GM18909 (cell line): ENCODE data around the gene NDUFA13.

Experiments used
- ATAC-seq: cut with Tn5 transposase; IDR thresholded peaks from one replicate; pipeline ENCODE4 v1.9.1; 2021; ENCODE audit warnings: mild to moderate bottlenecking; ENCODE audit not compliant: unreplicated experiment, poor library complexity

NDUFA13 gene

DNA sequence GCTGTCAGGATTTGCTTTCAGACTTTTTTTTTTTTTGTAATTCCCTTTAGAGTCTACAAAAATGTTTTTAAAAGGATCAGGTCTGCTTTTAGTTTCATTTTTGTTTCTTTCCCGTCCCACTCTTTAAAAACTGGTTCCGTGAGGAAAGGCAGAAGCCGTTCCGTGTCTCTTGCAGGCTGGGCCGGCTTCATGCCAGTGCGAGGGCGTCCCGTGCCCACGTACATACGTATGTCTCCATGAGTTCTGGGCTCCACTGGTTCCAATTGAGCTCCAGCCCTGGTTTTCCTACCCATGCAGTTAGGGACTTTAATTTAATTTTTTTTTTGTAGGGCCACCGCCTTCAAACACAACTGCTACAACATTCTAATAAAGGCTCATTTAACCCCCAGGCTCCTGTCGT is 9.4 kb upstream of the NDUFA13 start:
- no peak for ATAC-seq

DNA sequence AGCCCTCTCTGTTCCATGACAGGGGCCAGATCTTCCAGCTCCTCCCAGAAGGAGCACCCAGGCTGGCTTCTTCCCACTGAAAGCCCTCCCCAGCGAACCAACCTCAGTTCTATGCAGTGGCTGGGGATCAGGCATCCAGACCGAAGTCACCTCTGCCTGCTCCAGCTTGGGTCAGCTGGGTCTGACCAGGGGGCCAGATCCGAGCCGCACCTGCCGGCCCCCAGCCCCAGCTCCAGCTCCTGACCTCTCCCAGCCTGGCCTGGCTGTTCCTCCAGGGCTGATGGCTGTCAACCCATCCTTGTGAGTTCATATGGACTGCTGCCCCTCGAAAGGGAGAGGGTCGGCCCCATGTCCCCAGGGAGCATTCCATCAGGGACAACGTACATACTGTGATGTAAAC is 8.7 kb upstream of the NDUFA13 start:
- ATAC-seq: no peak

DNA sequence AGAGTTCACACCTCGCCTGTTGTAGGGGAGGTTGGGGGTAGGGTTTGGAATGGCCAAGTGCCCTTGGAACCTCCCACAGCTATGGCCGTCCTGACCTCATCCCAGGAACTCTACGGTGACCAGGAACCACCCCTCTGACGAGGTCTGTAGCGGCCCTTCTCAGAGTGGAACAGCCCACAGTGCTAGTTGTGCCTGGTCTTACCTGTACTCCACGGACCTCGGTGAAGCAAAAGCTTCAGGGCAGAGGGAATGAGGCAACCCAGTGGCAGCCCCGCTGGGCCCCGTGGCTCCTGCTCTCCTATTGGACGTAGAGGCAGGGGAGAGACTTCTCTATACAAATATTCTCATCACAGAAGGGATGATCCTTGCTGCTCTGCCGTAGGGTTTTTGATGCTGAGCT is 7.8 kb upstream of the NDUFA13 start:
- ATAC-seq: no peak

DNA sequence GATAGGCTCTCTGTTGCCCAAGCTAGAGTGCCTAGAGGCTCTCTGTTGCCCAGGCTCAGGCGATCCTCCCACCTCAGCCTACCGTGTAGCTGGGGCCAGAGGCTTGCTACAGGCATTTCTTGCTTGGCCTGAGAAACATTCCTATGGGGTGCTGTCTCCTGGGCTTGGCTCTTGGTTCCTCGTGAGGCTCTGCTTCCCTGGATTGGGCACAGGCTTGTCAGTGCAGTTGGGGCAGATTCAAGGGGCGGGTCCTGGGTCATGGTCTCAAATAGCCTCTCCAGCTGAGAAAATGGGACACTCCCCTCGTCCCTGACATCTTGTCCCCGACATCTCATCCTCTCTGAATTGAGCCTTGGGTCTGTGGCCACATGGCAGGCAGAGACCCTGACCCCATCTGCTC is 5.6 kb upstream of the NDUFA13 start:
- no peak for ATAC-seq

DNA sequence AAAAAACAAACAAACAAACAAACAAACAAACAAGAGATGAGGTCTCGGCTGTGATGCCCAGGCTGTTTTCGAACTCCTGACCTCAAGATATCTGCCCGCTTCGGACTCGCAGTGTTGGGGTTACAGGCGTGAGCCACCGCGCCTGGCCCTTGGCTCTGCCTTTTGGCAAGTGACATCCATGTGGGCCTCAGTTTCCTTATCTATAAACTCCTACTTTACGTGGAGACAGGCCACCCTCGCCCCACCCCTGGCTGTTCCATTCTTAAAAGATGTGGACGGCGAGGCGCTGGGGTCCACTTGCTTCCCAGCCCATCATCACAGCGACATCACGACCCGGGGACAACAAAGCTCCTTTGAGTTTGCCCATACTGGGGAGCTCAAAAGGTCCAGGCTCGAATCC is 2.3 kb upstream of the NDUFA13 start:
- no peak for ATAC-seq

DNA sequence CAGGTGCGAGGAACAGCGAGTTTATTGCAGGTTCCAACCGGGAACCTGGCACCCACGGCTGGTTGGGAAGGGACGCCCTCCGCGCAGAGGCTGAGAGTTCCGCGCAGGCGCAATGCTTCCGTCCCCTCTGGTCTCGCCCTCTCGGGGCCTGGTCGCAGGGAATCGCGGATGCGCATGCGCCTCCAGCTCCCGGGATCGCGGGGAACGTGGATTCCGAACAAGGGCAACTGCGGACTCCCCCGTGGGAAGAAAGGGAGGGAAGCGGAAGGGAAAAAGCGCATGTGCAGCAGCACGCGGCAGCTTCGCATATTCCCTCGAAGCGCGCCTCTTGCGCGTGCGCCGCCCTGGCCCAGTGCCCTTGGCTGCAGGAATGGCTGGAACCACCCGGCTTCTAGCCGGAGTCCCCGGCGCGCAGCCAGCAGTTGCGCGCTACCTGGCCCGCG is 1.8 kb upstream of the NDUFA13 start:
- no peak for ATAC-seq

DNA sequence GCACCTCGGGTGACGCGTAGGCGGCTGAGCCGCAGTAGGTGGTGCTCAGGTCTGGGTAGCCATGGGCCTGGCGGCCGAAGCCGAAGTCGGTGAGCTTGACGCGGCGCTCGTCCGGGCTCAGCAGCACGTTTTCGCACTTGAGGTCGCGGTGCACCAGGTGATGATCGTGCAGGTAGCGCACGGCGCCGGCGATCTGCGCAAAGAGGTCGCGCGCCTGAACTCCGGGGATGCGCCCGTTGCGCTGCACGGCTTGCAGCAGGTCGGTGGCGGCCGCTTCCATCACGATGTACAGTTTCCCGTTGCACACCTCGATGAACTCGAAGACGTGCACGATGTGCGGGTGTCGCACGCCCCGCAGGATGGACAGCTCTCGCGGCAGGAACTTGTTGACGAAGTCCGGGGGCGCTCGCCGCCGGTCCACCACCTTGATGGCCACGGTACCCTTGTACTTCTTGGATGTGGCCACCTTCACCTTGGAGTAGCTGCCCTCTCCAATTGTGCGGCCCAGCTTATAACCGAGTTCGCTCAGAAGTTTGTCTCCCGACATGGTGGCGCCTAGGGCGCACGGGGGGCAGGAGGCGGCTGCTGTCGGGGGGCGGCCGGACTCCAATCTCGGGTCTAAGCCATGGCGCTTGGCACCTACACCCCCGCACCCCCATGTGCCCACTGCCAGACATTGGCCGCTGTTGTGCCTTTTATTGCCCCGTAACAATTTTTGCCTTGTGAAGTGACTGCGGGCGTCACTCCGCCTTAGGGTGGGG is 964 bp upstream of the NDUFA13 start, which contains the start of gene TSSK6:
TSS of gene TSSK6 (minus strand) at position 668 of the 761 bp plus-strand sequence. CDS start at position 547, 121 bp downstream.
- ATAC-seq: no peak

DNA sequence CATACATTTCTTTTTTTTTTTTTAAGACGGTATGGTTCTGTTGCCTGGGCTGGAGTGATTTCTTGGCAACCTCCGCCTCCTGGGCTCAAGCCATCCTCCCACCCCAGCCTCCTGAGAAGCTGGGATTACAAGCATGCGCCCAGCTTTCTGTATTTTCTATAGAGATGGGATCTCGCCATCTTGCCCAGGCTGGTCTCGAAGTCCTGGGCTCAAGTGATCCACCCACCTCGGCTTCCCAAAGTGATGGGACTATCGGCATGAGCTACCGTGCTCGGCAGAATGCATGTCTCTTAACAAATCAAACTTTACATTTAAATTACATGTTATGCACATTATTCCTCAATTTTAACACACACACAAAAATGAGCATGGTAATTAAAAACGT is 1.2 kb downstream of the NDUFA13 start:
- no peak for ATAC-seq

DNA sequence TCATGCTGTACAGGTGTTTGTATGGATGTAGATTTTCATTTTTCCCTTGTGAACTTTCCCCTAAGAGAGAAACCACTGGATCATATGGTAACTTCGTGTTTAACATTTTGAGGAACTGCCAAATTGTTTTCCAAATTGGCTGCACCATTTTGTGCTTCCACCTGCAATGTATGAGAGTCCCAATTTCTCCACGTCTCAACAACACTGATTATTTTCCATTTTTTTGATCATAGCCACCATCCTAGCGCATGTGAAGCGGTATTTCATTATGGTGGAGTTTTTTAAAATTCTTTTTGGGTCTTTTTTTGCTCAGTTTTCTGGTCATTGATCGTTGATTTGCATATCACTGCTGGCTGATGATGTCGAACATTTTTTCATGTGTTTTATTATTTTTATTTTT is 5.0 kb downstream of the NDUFA13 start:
- no peak for ATAC-seq

DNA sequence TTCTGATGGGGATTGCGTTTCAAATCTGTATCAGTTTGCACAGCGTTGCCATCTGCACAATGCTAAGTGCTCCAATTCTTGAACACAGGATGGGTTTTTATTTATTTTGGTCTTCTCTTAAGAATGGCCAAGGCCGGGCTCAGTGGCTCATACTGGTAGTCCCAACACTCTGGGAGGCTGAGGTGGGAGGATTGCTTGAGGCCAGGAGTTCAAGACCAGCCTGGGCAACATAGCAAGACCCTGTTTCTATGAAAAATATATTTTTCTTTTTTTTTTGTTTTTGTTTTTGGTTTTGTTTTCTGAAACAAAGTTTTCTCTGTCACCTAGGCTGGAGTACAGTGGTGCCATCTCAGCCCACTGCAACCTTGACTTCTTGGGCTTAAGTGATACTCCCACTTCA is 7.2 kb downstream of the NDUFA13 start:
- no peak for ATAC-seq

DNA sequence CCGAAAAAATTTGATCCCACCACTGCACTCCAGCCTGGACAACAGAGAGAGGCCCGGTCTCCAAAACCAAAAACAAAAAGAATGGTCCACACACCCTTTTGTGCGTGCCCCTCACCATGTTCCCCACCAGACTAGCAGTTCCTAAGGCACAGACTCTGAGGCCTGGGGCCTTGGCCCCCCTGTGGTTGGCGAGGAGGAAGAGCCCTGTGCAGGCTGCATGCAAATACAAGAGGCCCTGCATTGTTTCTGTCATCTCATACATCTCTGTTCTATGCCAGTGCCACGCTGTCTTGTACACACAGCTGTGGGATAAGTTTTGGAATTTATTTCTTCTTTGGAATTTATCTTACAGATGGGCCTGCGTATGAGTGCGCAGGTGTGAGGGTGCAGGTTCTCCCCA is 8.0 kb downstream of the NDUFA13 start:
- ATAC-seq: no peak

DNA sequence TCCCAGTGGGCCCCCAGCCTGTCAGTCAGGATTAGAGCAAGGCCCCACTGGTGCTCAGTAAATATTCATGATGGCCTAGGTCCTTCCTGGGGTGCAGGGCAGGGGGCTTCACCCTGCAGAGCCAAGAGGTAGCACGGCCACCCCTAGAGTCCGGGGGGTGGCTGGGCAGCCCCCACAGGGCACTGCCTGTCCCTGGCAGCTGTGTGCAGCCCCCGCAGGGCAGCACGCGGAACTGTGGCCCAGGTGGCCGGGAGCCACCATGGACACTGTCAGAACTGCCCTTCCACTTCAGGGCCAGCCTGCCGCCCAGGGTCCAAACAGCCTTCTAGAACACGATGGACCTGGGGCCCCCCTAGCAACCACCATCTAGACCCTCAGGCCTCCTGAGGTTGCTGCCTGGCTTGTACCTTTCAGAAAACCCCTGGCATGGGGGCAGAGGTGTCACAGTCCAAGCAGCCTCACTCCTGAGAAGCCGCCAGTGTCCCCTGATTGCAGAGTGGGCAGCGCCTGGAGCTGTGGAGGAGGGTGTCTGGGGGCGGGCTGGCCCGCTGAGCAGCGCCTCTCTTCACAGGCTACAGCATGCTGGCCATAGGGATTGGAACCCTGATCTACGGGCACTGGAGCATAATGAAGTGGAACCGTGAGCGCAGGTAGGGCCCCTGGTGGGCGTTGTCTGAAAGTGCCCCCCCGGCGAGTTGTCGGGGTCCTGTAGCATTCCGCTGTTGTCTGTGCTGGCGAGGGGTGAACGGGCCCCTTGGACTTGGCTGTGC is 9.8 kb downstream of the NDUFA13 start:
- no peak for ATAC-seq

DNA sequence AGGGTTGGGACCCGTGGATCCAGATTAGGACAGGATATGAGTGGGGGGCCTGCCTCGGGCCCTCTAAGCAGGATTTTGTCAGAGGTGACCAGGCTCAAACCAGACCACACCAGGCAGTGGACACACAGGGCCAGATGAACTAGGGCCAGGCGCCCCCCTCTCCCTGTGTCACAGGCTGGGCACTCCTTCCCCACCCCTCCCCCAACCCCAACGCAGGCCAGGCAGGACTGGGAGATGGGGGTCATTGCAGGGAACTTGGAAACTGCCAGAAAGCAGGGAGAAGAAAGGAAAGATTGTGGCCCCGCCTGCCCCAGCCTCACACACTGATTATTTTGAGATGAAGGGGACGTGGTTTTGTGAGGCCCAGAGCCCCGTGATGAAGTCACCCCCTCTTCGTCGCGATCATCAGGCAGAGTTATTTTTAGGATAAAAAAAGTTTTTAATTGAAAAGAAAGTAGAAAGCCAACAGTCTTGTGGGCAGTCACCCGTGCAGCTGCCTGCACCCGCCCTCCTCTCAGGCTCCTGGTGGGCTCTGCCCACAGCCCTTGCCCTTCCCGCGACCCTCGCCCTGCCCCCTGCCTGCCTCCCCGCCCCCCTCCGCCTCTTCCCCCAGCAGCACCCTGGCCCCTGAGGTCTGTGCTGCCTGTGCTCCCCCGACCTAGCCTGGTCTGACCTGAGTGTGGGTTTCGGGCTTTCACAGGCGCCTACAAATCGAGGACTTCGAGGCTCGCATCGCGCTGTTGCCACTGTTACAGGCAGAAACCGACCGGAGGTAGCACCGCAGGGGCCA is 10.8 kb downstream of the NDUFA13 start:
- no peak for ATAC-seq

DNA sequence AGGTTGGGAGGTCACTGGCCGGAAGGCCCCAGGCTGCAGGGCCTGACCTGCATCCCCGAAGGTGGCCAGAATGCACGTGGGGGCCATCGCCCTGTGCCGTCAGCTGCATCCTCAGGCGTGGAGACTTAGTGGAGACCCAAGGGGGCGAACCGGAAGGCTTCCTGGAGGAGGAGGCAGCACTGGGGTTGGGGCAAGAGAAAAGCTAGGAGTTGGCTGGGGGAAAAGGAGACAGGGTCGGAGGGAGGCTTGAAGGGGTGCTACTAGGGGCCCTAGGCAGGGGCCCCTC is 11.3 kb downstream of the NDUFA13 start:
- no peak for ATAC-seq

DNA sequence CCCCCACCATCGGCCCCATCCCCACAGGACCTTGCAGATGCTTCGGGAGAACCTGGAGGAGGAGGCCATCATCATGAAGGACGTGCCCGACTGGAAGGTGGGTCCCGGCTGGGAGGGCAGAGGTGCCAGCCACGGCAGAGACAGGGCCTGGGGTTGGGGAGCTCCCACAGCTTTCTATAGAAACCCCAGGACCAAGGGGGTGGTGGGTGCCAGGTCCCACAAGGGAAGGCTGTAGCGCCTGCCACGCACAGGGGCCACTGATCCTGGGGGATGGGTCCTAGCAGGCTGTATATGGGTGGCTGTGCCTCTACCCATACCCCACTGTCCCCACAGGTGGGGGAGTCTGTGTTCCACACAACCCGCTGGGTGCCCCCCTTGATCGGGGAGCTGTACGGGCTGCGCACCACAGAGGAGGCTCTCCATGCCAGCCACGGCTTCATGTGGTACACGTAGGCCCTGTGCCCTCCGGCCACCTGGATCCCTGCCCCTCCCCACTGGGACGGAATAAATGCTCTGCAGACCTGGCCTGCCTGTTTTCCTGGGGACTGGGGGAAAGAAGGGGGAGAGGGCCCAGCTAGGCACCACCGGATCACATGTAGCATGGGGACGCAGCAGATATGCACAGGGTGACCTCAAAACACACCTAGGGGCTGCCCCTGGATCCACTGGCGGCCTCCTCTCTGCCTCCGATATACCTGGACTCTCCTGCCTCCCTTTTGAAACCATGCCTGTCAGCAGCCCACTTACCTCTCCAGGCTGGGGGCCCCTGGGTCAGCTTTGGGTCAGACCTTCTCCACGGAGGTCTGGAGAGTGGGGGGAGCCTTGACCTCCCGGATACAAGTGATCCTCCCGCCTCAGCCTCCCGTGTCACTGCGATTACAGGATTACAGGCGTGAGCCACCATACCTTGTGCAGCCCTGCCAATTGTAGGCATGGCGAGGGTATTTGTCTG is 11.9 kb downstream of the NDUFA13 start:
- no peak for ATAC-seq

DNA sequence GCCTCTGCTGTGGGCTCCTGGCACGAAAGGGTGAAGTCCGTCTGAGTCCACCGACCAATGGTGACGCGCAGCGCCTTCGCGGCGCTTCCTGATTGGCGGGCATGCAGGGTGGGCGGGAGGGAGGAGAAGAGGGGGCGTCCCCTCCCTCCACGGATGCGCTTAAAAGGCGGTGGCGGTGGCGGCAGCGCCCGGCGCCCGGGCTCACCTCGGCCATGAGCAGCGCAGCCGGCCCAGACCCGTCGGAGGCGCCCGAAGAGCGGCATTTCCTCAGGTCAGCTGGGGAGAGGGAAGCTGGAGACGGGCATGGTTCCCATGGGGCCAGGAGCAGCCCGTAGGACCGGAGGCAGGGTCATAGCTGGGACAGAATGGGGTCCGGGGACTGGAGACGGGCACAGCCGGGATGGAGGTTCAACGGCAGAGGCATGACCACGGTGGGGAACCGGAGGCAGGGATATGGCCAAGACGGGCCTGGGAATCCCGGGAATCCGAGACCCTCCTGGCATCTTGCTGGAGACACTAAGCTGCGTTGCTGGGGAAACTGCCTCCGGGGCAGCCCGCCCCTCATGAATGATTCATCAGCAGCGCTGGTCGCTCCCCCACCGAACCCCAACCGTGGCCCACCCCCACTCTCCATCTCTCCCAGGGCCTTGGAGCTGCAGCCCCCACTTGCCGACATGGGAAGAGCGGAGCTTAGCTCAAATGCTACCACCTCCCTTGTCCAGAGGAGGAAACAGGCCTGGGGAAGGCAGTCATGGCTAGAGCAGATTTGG is 12.9 kb downstream of the NDUFA13 start, which contains the start of gene YJEFN3:
TSS of gene YJEFN3 (plus strand) at position 191 of the 770 bp plus-strand sequence. CDS start at position 213, 22 bp downstream.
- no peak for ATAC-seq

DNA sequence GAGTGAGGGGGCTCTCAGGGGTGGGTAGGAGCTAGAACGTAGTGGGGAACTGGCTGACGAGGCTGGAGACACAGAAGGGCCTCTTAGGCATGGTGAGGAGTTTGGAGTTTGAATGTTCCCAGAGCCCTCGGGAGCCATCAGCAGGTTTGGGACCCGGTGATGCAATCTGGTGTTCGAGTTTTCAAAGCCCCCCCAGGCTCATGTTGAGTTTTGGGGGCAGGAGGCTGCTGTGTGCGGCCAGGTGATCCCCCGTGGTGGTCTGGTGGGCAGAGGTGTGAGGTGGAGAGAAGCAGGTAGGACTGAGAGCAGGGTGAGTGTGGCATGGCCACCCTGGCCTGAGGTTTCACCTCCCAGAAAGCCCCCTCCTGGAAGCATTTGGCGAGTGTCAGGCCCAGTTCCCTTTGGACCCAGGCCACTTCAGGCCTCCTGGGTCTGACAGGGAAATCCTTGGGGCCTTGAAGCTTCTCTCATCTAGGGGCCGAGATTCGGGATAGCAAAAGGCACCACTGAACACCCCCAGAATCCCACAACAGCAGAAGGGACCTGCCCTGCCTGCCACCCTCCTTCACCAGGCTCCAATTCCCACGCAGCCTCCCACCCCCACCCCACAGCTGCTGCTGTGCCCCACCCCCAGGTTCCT is 13.9 kb downstream of the NDUFA13 start:
- ATAC-seq: no peak

DNA sequence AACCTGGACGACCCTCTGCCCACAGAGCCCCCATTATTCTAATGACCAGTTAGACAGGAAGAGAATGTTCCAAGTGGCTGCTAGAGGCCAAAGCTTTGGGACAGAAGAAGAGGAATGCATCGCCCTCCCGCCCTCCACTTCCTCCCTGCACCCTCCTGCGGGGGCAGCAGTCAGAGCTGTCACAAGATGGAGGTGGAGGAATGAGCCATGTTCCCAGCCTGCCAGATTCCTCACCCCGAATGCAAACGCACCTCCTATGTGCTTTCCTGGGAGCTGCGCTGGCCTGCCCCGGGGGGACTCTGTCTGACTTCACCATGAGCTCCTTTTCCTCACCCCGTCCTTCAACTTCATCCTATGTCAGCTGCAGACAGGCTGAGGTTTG is 14.4 kb downstream of the NDUFA13 start:
- ATAC-seq: no peak

DNA sequence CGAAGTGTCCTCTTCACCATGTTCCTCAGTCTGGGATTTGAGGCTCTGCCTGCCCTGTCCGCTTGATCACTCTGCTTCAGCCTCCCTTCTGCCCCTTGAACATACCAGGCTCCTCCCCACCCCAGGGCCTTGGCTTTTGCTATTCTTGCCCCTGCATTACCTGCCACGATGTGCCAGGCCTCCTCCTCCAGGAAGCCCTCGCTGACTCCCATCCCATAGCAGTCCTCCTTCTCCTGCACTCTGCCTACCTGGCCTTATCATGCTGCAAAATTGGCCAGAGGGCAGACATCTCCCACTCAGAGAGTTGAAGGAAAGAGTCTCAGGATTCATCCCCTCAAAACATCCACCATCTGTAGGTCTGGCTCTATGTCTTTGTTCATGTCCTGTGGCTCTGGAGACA is 14.9 kb downstream of the NDUFA13 start:
- no peak for ATAC-seq
